HL-60/S4 treated with phorbol 12-myristate 13-acetate at 8.2 ng/mL for 4 days and 3 days (cell line): ENCODE results near the gene RAB3C.

Experiments used
- in situ Hi-C: fragments of 300-500 bp; cut with MboI; formaldehyde crosslinking; loops from 2 replicates; pipeline ENCODE4 v1.15.0; 2022; ENCODE audit warnings: low sequenced_read_pairs

RAB3C gene

GRCh38 chr5:58855851-58856739 lies 273.2 kb downstream of the RAB3C start:
- in situ Hi-C loops, result no loop called here

- in situ Hi-C loops, result no loop called here
Observed at GRCh38 chr5:58857609-58858008, 274.7 kb downstream of the RAB3C start.

DNA sequence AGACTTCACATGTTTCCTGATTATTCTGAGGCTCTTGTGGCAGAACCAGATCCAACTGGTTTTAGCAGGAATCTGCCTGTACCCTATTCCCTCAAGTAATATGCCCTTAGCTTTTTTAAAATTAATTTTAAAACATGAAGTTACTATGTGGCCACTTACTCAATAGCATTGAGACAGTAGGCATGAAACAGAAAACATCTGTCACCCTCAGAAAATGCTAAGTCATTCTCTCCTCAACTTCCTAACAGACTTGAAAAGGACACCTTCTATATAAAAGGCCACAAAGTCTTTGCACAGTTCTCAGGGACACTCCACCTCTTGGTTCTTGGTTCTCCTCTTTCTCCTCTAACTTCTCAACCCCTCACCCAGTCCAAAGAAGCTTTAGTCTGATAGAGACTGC lies 277.8 kb downstream of the RAB3C start:
- in situ Hi-C loops, result no loop called here

GRCh38 chr5:58868931-58869330 lies 286.1 kb downstream of the RAB3C start:
- in situ Hi-C loops, result no loop called here

DNA sequence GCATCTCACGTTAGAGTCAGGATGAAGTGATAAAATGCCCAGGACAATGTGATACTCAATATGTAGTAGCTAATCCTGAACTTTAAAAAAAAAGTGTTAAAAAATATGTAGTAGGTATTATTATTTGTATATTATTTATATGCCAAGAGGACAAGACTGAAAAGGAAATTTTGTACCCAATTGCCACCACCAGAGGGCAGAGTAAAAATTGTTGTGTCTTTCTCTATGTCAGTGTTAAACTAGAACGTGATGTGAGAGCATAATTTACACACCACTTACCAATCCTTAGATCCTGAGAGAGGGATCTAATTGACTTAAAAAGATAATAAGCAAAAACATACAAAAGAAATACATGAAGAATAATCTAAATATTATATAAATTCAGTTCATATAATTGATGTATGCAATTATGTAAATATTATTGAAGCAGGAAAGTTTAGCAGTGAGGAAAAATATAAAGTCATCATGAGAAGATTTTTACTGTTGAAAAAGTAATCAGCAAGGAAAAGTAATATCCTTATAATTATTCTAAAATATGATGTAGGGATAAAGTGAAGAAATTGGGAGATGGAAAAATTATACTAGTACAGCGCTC lies 288.9 kb downstream of the RAB3C start:
- in situ Hi-C loops, result no loop called here

GRCh38 chr5:58872670-58873273 lies 289.9 kb downstream of the RAB3C start:
- in situ Hi-C loops, result no loop called here

DNA sequence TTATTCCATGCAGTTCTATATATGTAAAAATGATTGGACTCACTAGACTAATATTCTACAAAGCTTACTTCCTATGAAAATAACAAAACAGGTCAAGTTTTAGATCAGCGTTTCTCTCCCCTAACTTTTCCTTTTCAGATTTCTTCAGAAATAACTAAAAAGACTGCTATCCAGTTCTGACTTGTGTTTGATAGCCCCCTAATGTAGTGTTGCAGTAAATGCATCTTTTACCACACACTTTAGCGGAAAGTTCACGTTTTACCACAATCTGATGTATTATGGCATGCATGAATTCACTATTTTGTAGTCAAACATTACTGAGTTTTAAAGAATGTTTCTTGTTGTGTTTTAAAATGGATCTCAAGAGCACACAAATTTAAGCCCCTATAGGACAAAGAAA lies 292.7 kb downstream of the RAB3C start:
- in situ Hi-C loops, result loop anchor here (25.0 kb wide), 1 partner anchor 312 kb away; no protein-coding TSS in a partner anchor

DNA sequence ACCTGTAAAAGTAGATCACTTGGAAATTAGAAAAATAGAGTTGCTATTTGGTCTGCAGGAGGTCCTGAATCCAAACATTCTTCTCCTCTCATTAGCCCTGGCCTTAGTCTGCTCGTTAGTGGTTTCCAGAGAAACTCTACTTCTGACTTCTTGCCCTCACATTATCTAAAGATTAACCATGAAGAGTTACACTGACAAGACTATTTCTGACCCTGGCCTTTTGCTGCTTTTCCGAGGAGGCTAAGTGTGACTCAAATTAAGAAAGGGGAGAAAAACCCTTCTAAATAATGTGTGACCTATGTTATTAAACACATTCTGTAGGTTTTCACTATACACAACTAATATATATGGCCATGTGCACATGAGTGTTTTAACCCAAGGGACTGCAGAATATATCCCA lies 302.4 kb downstream of the RAB3C start:
- in situ Hi-C loops, result loop anchor here (25.0 kb wide), 1 partner anchor 302 kb away; no protein-coding TSS in a partner anchor

- in situ Hi-C loops, result loop anchor here (25.0 kb wide), 1 partner anchor 301 kb away; no protein-coding TSS in a partner anchor
Observed at GRCh38 chr5:58886315-58887207, 303.7 kb downstream of the RAB3C start.

DNA sequence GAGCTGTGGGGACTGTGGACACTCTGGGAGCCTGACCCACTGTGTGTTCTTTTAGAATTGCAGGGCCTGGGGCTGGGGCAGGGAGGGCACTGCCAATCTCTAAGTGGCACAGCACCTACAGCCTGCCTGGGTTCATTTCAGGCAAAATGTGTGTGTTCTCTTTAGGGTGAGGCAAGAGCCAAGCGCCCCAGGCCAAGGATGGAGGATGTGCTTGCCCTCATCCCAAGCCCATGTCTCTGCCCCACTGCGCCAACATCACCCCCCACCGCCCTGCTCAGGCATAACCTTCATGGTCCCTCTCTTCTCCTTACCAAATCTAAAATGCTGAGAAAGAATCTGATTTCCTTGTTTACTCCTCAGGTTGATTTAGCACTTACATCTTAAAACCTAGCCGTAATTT lies 304.4 kb downstream of the RAB3C start:
- in situ Hi-C loops, result loop anchor here (25.0 kb wide), 1 partner anchor 300 kb away; no protein-coding TSS in a partner anchor

DNA sequence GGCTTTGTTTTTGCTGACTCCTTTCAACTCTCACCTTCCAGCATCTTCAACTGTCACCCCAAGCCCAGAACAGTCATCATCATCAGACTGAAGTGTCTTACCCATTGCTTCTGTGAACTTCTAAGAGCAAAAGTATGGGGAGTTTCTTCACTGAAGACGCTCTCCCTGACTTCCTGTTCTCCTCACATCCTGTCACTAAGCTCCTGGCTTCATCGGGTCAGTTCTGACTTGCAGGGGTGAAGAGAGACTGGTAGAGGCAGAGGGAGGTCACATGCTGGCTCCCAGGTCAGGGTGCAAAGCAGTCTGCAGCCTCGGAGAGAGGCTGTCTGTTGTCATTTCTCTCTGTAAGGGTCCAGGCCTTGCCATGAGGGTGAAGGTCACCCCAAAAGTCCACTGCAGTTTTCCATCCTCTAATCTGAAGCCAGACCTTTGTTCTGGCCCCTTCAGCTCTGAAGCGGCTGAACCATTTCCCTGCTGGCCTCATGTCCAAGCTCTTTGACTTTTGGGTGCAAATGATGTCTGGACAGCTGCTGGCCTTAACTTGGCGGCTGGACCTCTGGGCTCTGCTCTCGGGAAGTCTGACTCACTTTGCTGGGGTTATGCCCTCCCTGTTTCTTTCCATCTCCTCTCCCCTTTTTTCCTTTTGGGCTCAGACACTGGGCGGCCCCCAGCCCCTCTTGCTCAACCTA lies 305.0 kb downstream of the RAB3C start:
- in situ Hi-C loops, result loop anchor here (25.0 kb wide), 1 partner anchor 299 kb away; no protein-coding TSS in a partner anchor

- in situ Hi-C loops, result loop anchor here (25.0 kb wide), 1 partner anchor 297 kb away; no protein-coding TSS in a partner anchor
Observed at GRCh38 chr5:58890265-58890664, 307.4 kb downstream of the RAB3C start.

GRCh38 chr5:58890701-58891085 lies 307.8 kb downstream of the RAB3C start:
- in situ Hi-C loops, result loop anchor here (25.0 kb wide), 1 partner anchor 297 kb away; no protein-coding TSS in a partner anchor

- in situ Hi-C loops, result loop anchor here (25.0 kb wide), 1 partner anchor 296 kb away; no protein-coding TSS in a partner anchor
Observed at GRCh38 chr5:58891086-58891970, 308.5 kb downstream of the RAB3C start.

DNA sequence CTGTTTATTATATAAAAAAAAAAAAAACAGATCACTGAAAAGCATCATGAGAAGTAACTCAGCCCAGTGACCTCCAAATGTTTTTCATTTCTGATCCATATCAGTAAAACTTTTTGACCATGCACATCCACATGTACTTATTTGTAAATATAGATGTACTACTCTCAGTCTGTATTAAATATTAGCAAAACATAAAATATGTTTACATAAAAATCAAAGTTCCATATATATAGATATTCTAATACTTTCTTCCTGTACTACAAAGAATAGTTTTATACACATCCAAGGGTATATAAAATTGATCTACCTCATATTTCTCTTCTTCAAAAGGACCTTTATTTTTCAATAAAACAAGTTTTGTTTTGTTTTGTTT lies 309.1 kb downstream of the RAB3C start:
- in situ Hi-C loops, result loop anchor here (25.0 kb wide), 1 partner anchor 295 kb away; no protein-coding TSS in a partner anchor

DNA sequence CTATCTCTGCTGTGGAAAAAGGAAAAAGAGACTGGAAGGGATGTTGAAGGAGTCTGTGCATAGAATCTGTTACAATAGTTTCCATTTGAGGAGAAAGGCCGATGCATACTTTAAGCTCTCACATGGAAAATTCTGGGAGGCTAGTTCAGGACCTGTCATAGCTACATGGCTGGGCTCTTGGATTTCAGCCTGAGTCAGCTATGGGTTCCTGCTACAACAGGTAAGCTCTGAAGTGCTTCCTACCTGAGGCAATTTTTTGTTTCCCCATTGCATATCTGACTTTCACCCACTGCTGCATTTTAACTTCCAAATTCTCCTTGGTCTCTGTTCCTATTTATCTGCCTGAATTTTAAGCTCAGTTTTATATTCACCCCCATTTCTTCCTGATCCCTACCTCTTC lies 310.7 kb downstream of the RAB3C start:
- in situ Hi-C loops, result loop anchor here (25.0 kb wide), 1 partner anchor 294 kb away; no protein-coding TSS in a partner anchor

- in situ Hi-C loops, result loop anchor here (25.0 kb wide), 1 partner anchor 289 kb away; no protein-coding TSS in a partner anchor
Observed at GRCh38 chr5:58898006-58898405, 315.1 kb downstream of the RAB3C start.

DNA sequence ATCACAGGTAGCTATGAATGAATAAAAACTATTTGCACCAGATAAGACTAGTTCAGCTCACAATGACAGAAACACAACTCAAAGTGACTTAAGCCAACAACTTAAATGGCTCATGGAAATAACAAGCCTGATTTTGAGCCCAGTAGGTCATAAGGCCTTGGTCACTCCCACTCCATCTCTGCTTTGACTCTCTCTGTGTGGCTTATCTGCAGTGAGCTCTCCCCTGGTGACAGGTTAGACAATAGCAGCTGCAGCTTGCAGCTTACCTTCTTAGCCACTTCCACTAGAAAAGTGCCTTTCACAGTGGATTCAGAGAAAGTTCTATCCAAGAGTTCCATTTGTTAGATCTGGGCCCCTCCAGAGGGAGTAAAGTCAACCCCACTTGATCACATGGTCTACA lies 315.7 kb downstream of the RAB3C start:
- in situ Hi-C loops, result loop anchor here (25.0 kb wide), 1 partner anchor 289 kb away; no protein-coding TSS in a partner anchor

GRCh38 chr5:58901271-58901670 lies 318.4 kb downstream of the RAB3C start:
- in situ Hi-C loops, result no loop called here
